NCI-H146 treated with DMSO at 0.1 percent for 48 hours (cell line): ENCODE measurements around the gene CHD2.
A peak's percentile ranks its signal among the peaks of the same experiment; 100 is the strongest.

Experiments used
- DNase-seq: peaks from one replicate; lab custom pipeline; 2025; ENCODE audit not compliant: unreplicated experiment; lab: John Stamatoyannopoulos, UW

Gene CHD2

GRCh38 chr15:92954578-92954977 lies 54.5 kb downstream of the CHD2 start:
- no peak for DNase-seq

DNA sequence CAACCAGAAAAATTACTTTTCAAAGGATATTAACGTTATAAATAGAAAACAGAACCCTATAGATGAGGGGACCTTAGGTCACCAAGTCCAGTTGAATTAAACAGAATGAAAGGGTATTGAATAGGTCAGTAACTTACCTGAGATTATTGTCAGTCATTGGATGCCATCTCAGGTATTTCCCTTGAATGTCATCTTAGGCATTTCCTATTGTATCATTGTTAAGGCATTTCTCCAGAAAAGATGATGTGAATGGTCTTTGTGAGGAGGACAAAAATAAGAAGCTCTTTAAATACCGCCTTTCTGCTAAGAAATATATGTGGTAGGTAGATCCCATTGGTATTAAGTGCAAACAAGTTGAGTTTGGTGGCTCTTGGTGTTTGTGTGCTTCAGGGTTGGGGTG lies 55.6 kb downstream of the CHD2 start:
- DNase-seq = no peak

GRCh38 chr15:92958105-92958504 lies 58.0 kb downstream of the CHD2 start:
- DNase-seq = no peak

DNA sequence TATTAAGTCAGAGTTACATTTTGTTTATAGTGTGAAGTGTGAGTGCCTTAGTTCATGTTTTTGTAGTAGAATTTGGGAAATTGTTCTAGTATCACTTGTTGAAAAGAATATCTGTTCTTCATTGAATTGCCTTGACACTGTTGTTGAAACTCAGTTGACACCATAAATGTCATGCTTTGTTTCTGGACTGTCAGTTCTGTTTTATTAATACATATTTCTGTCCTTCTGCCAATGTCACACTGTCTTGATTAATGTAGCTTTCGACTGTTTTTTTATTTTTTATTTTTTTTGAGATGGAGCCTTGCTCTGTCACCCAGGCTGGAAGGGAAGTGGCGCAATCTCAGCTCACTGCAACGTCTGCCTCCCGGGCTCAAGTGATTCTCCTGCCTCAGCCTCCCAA lies 59.1 kb downstream of the CHD2 start:
- DNase-seq = no peak

DNA sequence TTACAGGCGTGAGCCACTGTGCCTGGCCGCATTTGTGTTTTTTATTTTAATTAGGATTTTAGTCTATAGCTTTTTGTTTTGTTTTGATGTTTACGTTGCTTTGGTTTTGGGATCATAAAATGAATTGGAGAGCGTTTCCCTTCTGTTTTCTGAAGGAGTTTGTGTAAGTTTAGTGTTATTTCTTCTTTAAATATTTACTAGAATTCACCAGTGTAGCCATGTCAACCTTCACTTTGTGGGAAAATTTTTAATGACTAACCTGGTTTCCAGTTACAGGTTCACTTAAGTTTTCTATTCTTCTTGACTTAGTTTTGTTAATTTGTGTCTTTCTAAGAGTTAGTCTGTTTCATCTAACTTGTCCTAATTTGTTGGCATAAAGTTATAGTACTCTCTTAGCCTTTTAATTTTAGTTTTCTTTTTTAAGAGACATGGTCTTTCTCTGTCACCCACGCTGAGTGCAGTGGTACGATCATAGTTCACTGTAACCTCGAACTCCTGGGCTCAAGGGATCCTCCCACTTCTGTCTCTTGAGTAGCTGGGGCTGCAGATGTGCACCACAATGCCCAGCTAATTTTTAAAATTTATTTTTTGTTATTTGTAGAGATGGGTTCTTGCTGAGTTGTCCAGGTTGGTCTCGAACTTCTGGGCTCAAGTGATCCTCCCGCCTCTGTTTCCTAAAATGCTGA lies 61.0 kb downstream of the CHD2 start:
- DNase-seq = no peak

DNA sequence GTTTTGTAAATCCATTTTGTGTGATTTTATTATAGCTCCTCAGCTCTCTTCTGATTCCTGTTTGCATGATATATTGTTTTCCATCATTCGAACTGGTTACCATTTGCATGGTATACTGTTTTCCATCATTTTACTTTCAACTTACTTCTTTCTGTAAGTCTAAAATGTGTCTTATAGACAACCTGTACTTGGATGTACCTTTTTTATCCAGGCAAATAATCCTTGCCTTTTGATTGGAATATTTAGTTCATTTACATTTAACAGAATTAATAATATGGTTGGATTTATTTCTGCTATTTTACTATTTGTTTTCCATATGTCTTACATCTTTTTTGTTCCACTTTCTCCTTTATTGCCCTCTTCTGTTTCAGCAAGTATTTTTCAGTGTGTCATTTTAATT lies 62.8 kb downstream of the CHD2 start:
- DNase-seq = no peak

GRCh38 chr15:92963794-92964193 lies 63.7 kb downstream of the CHD2 start:
- DNase-seq = peak; percentile 24

DNA sequence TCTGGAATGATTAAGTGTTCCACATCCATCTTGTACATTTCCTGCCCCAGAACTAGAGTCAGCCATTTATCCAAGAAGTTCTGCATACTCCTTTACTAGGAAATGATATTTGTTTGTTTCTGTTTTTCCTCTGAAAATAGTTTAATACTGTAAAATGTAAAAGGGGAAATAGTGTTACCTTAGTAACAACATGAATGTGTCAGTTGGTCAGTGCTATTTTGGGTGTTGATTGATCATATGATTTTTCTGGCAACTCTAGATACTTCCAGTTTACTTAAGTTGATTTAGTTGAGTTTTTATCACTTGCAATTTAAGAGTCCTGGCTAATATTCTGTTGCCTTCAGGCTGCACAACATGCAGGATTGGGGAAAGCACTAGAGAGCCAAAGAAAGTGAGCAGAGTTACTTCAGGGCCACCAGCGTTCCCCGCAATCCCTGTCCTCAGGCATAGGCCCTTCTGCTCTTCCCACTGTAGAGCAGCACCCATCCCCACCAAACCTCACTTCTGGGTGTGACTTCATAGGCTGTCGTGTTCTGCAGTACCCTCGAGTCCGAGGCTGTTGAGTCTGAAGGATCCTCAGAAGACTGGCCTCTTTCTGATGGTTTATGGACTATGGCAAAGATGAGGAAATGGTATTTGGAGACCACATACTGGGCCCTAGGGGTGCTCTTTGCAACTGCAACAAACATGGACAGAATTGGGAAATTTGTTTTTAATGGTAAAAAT lies 69.0 kb downstream of the CHD2 start:
- no peak for DNase-seq

DNA sequence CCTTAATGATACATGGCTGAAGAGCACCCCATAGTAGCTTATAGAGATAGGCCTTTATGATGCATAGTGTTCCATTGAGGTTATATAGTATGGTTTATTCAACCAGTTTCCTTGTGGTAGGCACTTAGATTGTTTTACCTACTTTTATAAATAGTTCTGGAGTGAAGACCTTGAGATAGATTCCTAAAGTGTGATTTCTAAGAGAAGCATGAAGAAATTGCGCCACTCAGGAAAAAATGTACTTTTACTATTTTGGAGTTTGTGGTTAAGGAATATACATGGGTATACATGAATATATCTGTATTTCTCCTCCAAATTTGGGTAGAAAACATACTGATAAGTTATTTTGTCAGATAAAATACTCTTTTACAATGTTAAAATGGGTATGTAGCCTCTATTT lies 70.5 kb downstream of the CHD2 start:
- no peak for DNase-seq

DNA sequence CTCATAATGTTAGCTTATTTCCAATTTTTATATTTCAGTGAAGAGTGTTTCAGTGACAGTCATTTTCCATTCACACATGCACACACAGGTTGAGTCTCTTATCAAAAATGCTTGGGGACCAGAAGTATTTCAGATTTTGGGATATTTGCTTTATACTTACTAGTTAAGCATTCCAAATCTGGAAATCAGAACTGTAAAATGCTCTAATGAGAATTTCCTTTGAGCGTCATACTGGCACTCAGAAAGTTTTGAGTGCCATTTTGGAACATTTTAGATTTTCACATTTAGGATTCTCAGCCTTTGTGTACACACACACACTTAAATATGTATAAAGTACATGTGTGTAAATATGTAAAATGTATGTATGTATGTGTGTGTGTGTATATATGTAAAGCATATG lies 71.0 kb downstream of the CHD2 start:
- no peak for DNase-seq

- DNase-seq = no peak
Measured at GRCh38 chr15:92971713-92972112, 71.6 kb downstream of the CHD2 start.

- DNase-seq = no peak
Measured at GRCh38 chr15:92974183-92974915, 74.2 kb downstream of the CHD2 start.

- DNase-seq = no peak
Measured at GRCh38 chr15:92979011-92979701, 79.0 kb downstream of the CHD2 start.

DNA sequence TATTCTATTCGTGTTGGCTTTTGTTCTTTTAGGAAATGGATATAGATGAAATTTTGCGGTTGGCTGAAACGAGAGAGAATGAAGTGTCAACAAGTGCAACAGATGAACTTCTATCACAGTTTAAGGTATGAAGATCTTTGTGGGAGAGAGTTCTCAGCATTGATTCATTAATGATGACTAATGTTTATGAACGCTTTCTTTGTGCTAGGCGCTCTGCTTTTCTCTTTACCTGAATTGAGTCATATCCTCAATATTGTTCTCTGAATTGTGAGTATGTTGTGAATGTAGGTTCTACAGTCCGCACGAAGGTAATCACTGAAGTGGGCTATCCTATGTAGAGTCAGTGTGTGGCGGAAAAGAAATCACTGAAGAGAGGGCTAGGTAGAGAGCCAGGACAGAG lies 81.2 kb downstream of the CHD2 start:
- no peak for DNase-seq

DNA sequence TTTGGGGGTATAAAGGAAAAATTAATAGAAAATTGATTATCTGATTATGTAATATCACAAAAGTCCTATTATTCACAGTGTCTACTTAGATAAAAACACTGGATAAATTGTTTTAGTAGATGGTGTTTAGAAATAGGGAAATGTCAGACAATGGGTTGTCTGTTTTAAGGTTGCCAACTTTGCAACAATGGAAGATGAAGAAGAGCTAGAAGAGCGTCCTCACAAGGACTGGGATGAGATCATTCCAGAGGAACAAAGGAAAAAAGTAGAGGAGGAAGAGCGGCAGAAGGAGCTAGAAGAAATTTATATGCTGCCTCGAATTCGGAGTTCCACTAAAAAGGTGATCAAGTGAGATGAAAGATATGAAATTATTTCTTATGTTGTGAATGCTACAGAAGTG lies 84.0 kb downstream of the CHD2 start:
- DNase-seq = no peak

GRCh38 chr15:92989470-92989869 lies 89.3 kb downstream of the CHD2 start:
- no peak for DNase-seq

- DNase-seq = no peak
Measured at GRCh38 chr15:92990031-92990430, 89.9 kb downstream of the CHD2 start.

DNA sequence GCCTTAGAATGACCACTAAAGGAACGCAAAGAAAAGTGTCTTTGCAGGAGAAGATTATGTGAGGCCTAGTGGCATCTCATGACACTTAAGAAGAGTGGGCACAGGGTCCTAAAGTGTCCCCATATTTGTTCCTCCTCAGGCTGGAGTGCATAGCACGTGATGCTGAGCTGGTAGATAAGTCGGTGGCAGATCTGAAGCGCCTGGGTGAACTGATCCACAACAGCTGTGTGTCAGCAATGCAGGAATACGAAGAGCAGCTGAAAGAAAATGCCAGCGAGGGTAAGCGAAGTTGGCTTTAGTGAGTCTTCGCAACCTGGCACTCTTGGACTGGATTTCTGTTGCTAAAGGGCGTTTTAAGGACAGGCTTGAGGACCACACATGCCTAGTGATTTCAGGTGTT lies 92.6 kb downstream of the CHD2 start:
- DNase-seq = no peak

DNA sequence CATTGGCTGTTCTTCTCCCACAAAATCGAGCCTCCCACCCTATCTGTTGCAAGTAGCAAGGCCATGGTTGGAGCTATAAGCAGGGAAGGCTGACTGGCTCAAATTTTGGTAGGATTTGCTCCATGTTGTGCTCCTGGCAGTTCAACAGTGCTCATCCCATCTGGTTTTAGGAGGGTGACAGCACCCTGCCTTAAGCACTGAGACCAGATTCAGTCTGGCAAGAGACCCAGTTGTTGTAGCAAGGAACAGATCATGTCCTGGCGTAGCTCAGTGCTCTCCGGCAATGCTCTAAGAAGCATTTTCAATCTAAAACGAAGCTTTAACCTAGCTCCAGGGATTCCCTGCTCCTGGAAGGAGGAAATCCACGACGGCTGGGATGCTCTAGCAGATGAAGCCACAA lies 97.7 kb downstream of the CHD2 start:
- no peak for DNase-seq

GRCh38 chr15:93001156-93001555 lies 101.0 kb downstream of the CHD2 start:
- DNase-seq = no peak

DNA sequence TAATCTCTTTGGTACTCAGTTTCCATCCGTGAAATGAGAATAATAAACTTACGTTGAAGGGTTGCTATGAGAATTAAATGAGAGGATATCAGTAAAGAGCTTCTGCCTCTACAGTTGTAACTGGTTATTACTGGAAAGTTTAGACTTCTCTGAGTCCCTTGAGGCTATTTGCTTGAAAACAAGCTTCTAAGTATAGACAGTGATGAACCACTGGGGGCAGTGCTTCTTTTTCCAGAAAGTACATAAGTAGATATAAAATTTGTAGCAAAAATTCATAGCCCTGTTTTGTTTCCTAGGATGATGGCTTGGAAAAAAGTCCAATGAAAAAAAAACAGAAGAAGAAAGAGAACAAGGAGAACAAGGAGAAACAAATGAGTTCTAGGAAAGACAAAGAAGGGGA lies 101.8 kb downstream of the CHD2 start:
- no peak for DNase-seq

- DNase-seq = no peak
Measured at GRCh38 chr15:93005133-93005532, 105.0 kb downstream of the CHD2 start.
